GM21528 (cell line): ENCODE data around the gene S100G.

ENCODE experiments used
- ATAC-seq: cut with Tn5 transposase; IDR thresholded peaks from one replicate; pipeline ENCODE4 v1.9.1; 2021; ENCODE audit warnings: mild to moderate bottlenecking, moderate library complexity; ENCODE audit not compliant: unreplicated experiment, low FRiP score

The S100G gene

GRCh38 chrX:16702700-16703599 lies 53.0 kb downstream of the S100G start:
- ATAC-seq = no peak
